ENCODE measurements around the gene SLC16A3. TPM values are rescaled to one million over a fixed set of nuclear protein-coding genes. Genes with fewer than 3 reads are reported as not detected.

SLC16A3 gene
- total and polyA plus RNA-seq, 9 of the 15 experiments (the other 6 are each of a cell fraction or from before 2014, with no cell fraction given) = 0.11 to 5.4 (median 1.2) TPM; not detected in 2

GRCh38 chr17:82273327-82274133, 44.7 kb downstream of the SLC16A3 start, which contains the start of gene CSNK1D (continued):
- TF ChIP-seq TAF1 (IDR thresholded peaks at IDR 0.05; ENCODE audit: control insufficient read depth, extremely low read depth, insufficient read depth, low read length, severe bottlenecking) = peak; percentile 49
- no peak for TF ChIP-seq HNRNPH1 (optimal IDR thresholded peaks at IDR 0.05; ENCODE audit: low read depth, low read length)
- TF ChIP-seq HLTF (IDR thresholded peaks at IDR 0.05) = peak; percentile 31; the same call in 1 of the 2 replicates
- peak; percentile 65; the same call in 1 of the 2 replicates for TF ChIP-seq L3MBTL2 (IDR thresholded peaks at IDR 0.05)

GRCh38 chr17:82274134-82275020, 45.5 kb downstream of the SLC16A3 start:
- Histone ChIP-seq H3K4me2 (ENCODE audit: insufficient read depth, low read length) (peak overlapping the region; percentile 87), H2AFZ (ENCODE audit: low read depth, low read length) (peak overlapping the region; percentile 94), H3K9me1 (ENCODE audit: control insufficient read depth, insufficient read depth, low read length) (peaks cover 10% of the 10 kb centered on the region), H3K4me3 (peak overlapping the region; percentile 96), H3K27me3 (ENCODE audit: control insufficient read depth in 2 of 2, insufficient read depth in 2 of 2, low read length in 2 of 2) (no peaks in the 10 kb centered on the region), H3K9me3 (replicated peaks; ENCODE audit: control insufficient read depth, insufficient read depth, low read depth, low read length) (no peaks in the 10 kb centered on the region), H3K9ac (ENCODE audit: insufficient read depth in 1 of 2, low read depth in 2 of 2, low read length in 2 of 2) (peak overlapping the region; percentile 84 to 97; a peak in 3 of 4 replicates), H3K4me1 (replicated peaks in 1 of 2; ENCODE audit: control insufficient read depth in 2 of 2, insufficient read depth in 2 of 2, low read length in 2 of 2) (peaks cover 33 to 67% of the 10 kb centered on the region in 2 experiments), H4K20me1 (replicated peaks; ENCODE audit: control insufficient read depth, insufficient read depth, low read length) (peaks cover 29% of the 10 kb centered on the region), H3K79me2 (ENCODE audit: control insufficient read depth, insufficient read depth, low read length) (peaks cover 41% of the 10 kb centered on the region), H3K36me3 (ENCODE audit: control insufficient read depth, insufficient read depth, low read length) (peaks cover 31% of the 10 kb centered on the region), H3K27ac (ENCODE audit: extremely low read depth, low read depth, low read length) (peak overlapping the region; percentile 98)
- BruUV-seq (replicated peaks) = no TSS peak
- ChIA-PET POLR2A (interaction anchor here (0.6 to 5.6 kb wide), 7 partner anchors 9 to 244 kb away, joined by 3 to 37 read pairs (median 4); no protein-coding TSS in a partner anchor), CTCF (ENCODE audit: low intra/inter-chr PET ratio) (interaction anchor here (0.6 kb wide), 1 partner anchor 16 kb away, joined by 3 read pairs; no protein-coding TSS in a partner anchor)
- FAIRE-seq (no peak), DNase-seq (ENCODE audit: extremely low read depth in 1 of 4, low spot score in 3 of 4) (no peak), ATAC-seq (no peak)
- intact Hi-C loops (cut with micrococcal nuclease) = no loop called here
- in situ Hi-C loops (cut with MboI) = no loop called here
- 49% methylated on average over 22 of the region's 27 CpGs for WGBS (ENCODE audit: insufficient coverage, low coverage, missing lambda C conversion rate)
- TF ChIP-seq ZNF143 (CRISPR knock-in tag; IDR thresholded peaks at IDR 0.05) (no peak), KHSRP (IDR thresholded peaks at IDR 0.05) (no peak), HDGF (IDR thresholded peaks at IDR 0.05) (0 out of 2 replicates have a peak, but pooled peaks have one; percentile 62), GATAD2A (IDR thresholded peaks at IDR 0.05) (no peak), ZBTB43 (CRISPR knock-in tag; IDR thresholded peaks at IDR 0.05) (no peak), L3MBTL2 (IDR thresholded peaks at IDR 0.05) (peak; percentile 30; the same call in 1 of the 2 replicates), CREB1 (IDR thresholded peaks at IDR 0.05) (no peak), CREB1 (CRISPR knock-in tag; IDR thresholded peaks at IDR 0.05) (no peak), PATZ1 (CRISPR knock-in tag; IDR thresholded peaks at IDR 0.05; ENCODE audit: borderline replicate concordance) (no peak), HMGN3 (IDR thresholded peaks at IDR 0.05; ENCODE audit: borderline replicate concordance, extremely low read depth, insufficient read length, low read depth, low read length) (peak; percentile 2), STAG1 (CRISPR knock-in tag; IDR thresholded peaks at IDR 0.05; ENCODE audit: borderline replicate concordance) (0 out of 2 replicates have a peak, but pooled peaks have one; percentile 1), BMI1 (IDR thresholded peaks at IDR 0.05; ENCODE audit: low read length) (no peak), CSDE1 (IDR thresholded peaks at IDR 0.05) (no peak), GATA2 (CRISPR knock-in tag; IDR thresholded peaks at IDR 0.05) (no peak)
